ENCODE measurements around the gene PSD. TPM values are rescaled to one million over a fixed set of nuclear protein-coding genes. Genes with fewer than 3 reads are reported as not detected.
"Not testable (repeated sequence)": the region's sequence is repeated elsewhere in the genome, so short reads cannot be mapped to it uniquely, and the experiment has no call there.

The PSD gene
- polyA plus RNA-seq (2013, experiment 1 of 2; ENCODE audit: insufficient read length): 2.2 TPM
- 3.4 TPM for polyA plus RNA-seq (2013, experiment 2 of 2; ENCODE audit: insufficient read length)

GRCh38 chr10:102418622-102419268 lies at the start of gene PSD:
TSS of gene PSD (minus strand) at chr10:102418785. CDS start at chr10:102417038, 1,747 bp downstream.
- no peak for DNase-seq

- DNase-seq: no peak
Observed at GRCh38 chr10:102467971-102468438, 49.4 kb upstream of the PSD start.

GRCh38 chr10:102467318-102467717 lies 48.7 kb upstream of the PSD start:
- DNase-seq: no peak

GRCh38 chr10:102465466-102465865 lies 46.9 kb upstream of the PSD start:
- no peak for DNase-seq

- no peak for DNase-seq
Observed at GRCh38 chr10:102463983-102464382, 45.4 kb upstream of the PSD start.

- no peak for DNase-seq
Observed at GRCh38 chr10:102462512-102463054, 44.0 kb upstream of the PSD start.

- peak; percentile 76 for DNase-seq
Observed at GRCh38 chr10:102461187-102462054, 42.8 kb upstream of the PSD start.

- no peak for DNase-seq
Observed at GRCh38 chr10:102460836-102461186, 42.2 kb upstream of the PSD start.

GRCh38 chr10:102458656-102459055 lies 40.1 kb upstream of the PSD start:
- DNase-seq: no peak

- DNase-seq: no peak
Observed at GRCh38 chr10:102457591-102458150, 39.1 kb upstream of the PSD start.

- peak; percentile 85 for DNase-seq
Observed at GRCh38 chr10:102455893-102456471, 37.4 kb upstream of the PSD start.

- DNase-seq: not testable (repeated sequence)
Observed at GRCh38 chr10:102454662-102455487, 36.3 kb upstream of the PSD start.

GRCh38 chr10:102453502-102453901 lies 34.9 kb upstream of the PSD start:
- no peak for DNase-seq

GRCh38 chr10:102452672-102453340 lies 34.2 kb upstream of the PSD start:
- DNase-seq: peak; percentile 61

- no peak for DNase-seq
Observed at GRCh38 chr10:102451105-102451969, 32.8 kb upstream of the PSD start, which contains the start of gene C10orf95. TSS of gene C10orf95 (minus strand) at chr10:102451543. CDS start at chr10:102451093, 450 bp downstream.

GRCh38 chr10:102450374-102451104 lies 32.0 kb upstream of the PSD start:
- DNase-seq: peak; percentile 84

GRCh38 chr10:102450124-102450373 lies 31.5 kb upstream of the PSD start:
- no peak for DNase-seq

- DNase-seq: peak; percentile 27
Observed at GRCh38 chr10:102449321-102450123, 30.9 kb upstream of the PSD start.

- no peak for DNase-seq
Observed at GRCh38 chr10:102444851-102445250, 26.3 kb upstream of the PSD start.
